ENCODE data around the gene HBG1. TPM values are rescaled to one million over a fixed set of nuclear protein-coding genes. Genes with fewer than 3 reads are reported as not detected.
"Not testable (repeated sequence)": the region's sequence is repeated elsewhere in the genome, so short reads cannot be mapped to it uniquely, and the experiment has no call there.

The HBG1 gene
- total RNA-seq, 2 experiments from 2014 or later = not detected

- DNase-seq (no peak), ATAC-seq (no peak)
- H3K4me1 Mint-ChIP-seq (ENCODE audit: low read depth) = no peaks in the 10 kb centered on the region
- H3K36me3 Mint-ChIP-seq (ENCODE audit: low read depth) = no peaks in the 10 kb centered on the region
- H3K27me3 Mint-ChIP-seq (ENCODE audit: low read depth) = no peaks in the 10 kb centered on the region
- ChIA-PET CTCF (no interaction called here), POLR2A (no interaction called here)
- H3K9me3 Mint-ChIP-seq (ENCODE audit: insufficient read depth) = no peaks in the 10 kb centered on the region
- no peak overlapping the region for H3K27ac Mint-ChIP-seq
- no peak overlapping the region for H3K4me3 Mint-ChIP-seq
Measured at GRCh38 chr11:5274395-5274794, 24.7 kb upstream of the HBG1 start.

GRCh38 chr11:5272395-5273017 lies 22.8 kb upstream of the HBG1 start:
- CTCF ChIA-PET = no interaction called here
- Mint-ChIP-seq H3K27ac (no peak overlapping the region), H3K4me1 (ENCODE audit: low read depth) (no peaks in the 10 kb centered on the region), H3K36me3 (ENCODE audit: low read depth) (no peaks in the 10 kb centered on the region), H3K27me3 (ENCODE audit: low read depth) (no peaks in the 10 kb centered on the region), H3K4me3 (no peak overlapping the region), H3K9me3 (ENCODE audit: insufficient read depth) (no peaks in the 10 kb centered on the region)
- POLR2A ChIA-PET = no interaction called here
- DNase-seq (no peak), ATAC-seq (no peak)

- DNase-seq = no peak
- Mint-ChIP-seq H3K4me3 (no peak within 1 kb of the TSS), H3K36me3 (ENCODE audit: low read depth) (no peaks in the 10 kb centered on the region), H3K27ac (no peak within 1 kb of the TSS), H3K9me3 (ENCODE audit: insufficient read depth) (no peaks in the 10 kb centered on the region), H3K4me1 (ENCODE audit: low read depth) (no peaks in the 10 kb centered on the region), H3K27me3 (ENCODE audit: low read depth) (peaks cover 2% of the 10 kb centered on the region)
- ChIA-PET POLR2A (no interaction called here), CTCF (no interaction called here)
- ATAC-seq = no peak
Measured at GRCh38 chr11:5269715-5270147, 20.1 kb upstream of the HBG1 start, which contains the start of gene HBE1. HBE1 (minus strand) TSS chr11:5269945; CDS start chr11:5269890, 55 bp downstream.

DNA sequence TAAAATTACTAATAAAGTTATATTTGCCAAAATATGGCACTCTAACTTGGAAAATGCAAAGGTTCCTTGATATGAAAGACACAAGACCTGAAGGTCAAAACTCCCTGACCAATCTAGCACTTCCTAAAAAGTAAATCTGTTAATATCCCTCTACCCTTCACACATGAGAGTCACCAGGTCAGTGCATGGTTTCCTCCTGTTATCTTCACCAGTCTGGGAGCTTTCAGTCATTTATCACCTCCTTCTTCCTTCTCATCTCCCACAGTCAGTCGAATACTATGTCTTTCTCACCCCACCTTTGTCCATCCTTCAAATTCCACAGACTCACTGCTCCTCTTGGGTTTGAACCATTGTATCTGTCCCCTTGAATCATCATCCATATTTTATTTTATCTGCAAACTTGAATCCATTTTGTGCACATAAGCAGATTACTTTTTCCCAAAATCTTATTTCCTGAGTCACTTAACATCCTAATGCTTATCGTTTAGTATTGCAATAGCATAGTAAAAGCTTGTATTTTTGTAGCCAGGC lies 17.4 kb upstream of the HBG1 start:
- ChIA-PET CTCF (no interaction called here), POLR2A (no interaction called here)
- Mint-ChIP-seq H3K9me3 (ENCODE audit: insufficient read depth) (no peaks in the 10 kb centered on the region), H3K4me3 (no peak overlapping the region), H3K4me1 (ENCODE audit: low read depth) (no peaks in the 10 kb centered on the region), H3K27ac (no peak overlapping the region), H3K27me3 (ENCODE audit: low read depth) (peaks cover 2% of the 10 kb centered on the region), H3K36me3 (ENCODE audit: low read depth) (no peaks in the 10 kb centered on the region)
- ATAC-seq (no peak), DNase-seq (no peak)

DNA sequence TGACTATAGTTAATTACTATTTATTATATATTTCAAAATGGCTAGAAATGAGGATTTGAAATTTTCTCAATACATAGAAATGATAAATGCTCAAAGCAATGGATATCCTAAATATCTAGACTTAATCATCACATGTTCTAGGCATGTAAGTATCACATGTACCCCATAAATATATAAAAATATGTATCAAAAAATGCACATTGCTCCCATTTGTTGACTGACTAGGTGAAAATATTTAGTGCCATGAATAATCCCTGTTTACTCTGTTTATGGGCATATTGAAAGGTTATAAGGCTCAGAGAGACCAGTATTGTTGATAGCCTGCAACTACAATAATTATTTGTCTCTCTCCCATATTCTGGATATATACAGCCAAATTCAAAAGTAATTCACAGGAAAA lies 17.0 kb upstream of the HBG1 start:
- H3K4me1 Mint-ChIP-seq (ENCODE audit: low read depth) = no peaks in the 10 kb centered on the region
- POLR2A ChIA-PET = no interaction called here

GRCh38 chr11:5265832-5266231 lies 16.2 kb upstream of the HBG1 start:
- ATAC-seq = no peak
- DNase-seq = no peak
- ChIA-PET CTCF (no interaction called here), POLR2A (no interaction called here)
- no peaks in the 10 kb centered on the region for H3K36me3 Mint-ChIP-seq (ENCODE audit: low read depth)
- peaks cover 2% of the 10 kb centered on the region for H3K27me3 Mint-ChIP-seq (ENCODE audit: low read depth)
- H3K27ac Mint-ChIP-seq = no peak overlapping the region
- H3K4me3 Mint-ChIP-seq = no peak overlapping the region
- no peaks in the 10 kb centered on the region for H3K9me3 Mint-ChIP-seq (ENCODE audit: insufficient read depth)
- H3K4me1 Mint-ChIP-seq (ENCODE audit: low read depth) = no peaks in the 10 kb centered on the region

More for the DNA sequence above, 17.0 kb upstream of the HBG1 start:
- no peak overlapping the region for H3K27ac Mint-ChIP-seq
- H3K9me3 Mint-ChIP-seq (ENCODE audit: insufficient read depth) = no peaks in the 10 kb centered on the region
- H3K36me3 Mint-ChIP-seq (ENCODE audit: low read depth) = no peaks in the 10 kb centered on the region
- peaks cover 2% of the 10 kb centered on the region for H3K27me3 Mint-ChIP-seq (ENCODE audit: low read depth)
- no peak overlapping the region for H3K4me3 Mint-ChIP-seq
- CTCF ChIA-PET = no interaction called here
- ATAC-seq (no peak), DNase-seq (no peak)

GRCh38 chr11:5258543-5259262 lies 9.0 kb upstream of the HBG1 start:
- CTCF ChIA-PET = no interaction called here
- Mint-ChIP-seq H3K36me3 (ENCODE audit: low read depth) (no peaks in the 10 kb centered on the region), H3K9me3 (ENCODE audit: insufficient read depth) (no peaks in the 10 kb centered on the region), H3K27me3 (ENCODE audit: low read depth) (no peaks in the 10 kb centered on the region), H3K4me3 (no peak overlapping the region), H3K4me1 (ENCODE audit: low read depth) (no peaks in the 10 kb centered on the region), H3K27ac (no peak overlapping the region)
- DNase-seq = no peak
- POLR2A ChIA-PET = no interaction called here
- ATAC-seq = no peak

GRCh38 chr11:5257296-5257695 lies 7.6 kb upstream of the HBG1 start:
- Mint-ChIP-seq H3K4me1 (ENCODE audit: low read depth) (no peaks in the 10 kb centered on the region), H3K9me3 (ENCODE audit: insufficient read depth) (no peaks in the 10 kb centered on the region), H3K36me3 (ENCODE audit: low read depth) (no peaks in the 10 kb centered on the region), H3K27me3 (ENCODE audit: low read depth) (no peaks in the 10 kb centered on the region), H3K27ac (no peak overlapping the region), H3K4me3 (no peak overlapping the region)
- POLR2A ChIA-PET = no interaction called here
- ATAC-seq = no peak
- DNase-seq = no peak
- CTCF ChIA-PET = no interaction called here

DNA sequence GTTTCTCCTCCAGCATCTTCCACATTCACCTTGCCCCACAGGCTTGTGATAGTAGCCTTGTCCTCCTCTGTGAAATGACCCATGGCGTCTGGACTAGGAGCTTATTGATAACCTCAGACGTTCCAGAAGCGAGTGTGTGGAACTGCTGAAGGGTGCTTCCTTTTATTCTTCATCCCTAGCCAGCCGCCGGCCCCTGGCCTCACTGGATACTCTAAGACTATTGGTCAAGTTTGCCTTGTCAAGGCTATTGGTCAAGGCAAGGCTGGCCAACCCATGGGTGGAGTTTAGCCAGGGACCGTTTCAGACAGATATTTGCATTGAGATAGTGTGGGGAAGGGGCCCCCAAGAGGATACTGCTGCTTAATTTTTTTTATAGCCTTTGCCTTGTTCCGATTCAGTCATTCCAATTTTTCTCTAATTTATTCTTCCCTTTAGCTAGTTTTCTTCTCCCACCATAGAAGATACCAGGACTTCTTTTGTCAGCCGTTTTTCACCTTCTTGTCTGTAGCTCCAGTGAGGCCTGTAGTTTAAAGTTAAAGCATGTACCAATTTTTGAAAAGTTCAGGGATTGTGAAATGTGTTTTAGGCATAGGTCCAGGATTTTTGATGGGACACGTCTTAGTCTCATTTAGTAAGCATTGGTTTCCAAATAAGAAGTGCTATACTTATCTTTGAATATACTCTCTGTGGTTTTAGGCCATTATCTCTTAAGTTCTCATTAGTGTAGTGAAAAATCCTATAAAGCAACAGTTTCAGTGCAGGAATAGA lies 5.2 kb upstream of the HBG1 start, which contains the start of gene HBG2:
Gene HBG2 (minus strand): TSS at position 136 of the 768 bp plus-strand sequence. CDS start 53 bp downstream, at position 83.
- H3K4me3 Mint-ChIP-seq; POLR2A ChIA-PET; ATAC-seq; H3K27me3 Mint-ChIP-seq (ENCODE audit: low read depth); H3K27ac Mint-ChIP-seq; CTCF ChIA-PET; H3K9me3 Mint-ChIP-seq (ENCODE audit: insufficient read depth); DNase-seq; H3K36me3 Mint-ChIP-seq (ENCODE audit: low read depth); H3K4me1 Mint-ChIP-seq (ENCODE audit: low read depth): not testable (repeated sequence)

DNA sequence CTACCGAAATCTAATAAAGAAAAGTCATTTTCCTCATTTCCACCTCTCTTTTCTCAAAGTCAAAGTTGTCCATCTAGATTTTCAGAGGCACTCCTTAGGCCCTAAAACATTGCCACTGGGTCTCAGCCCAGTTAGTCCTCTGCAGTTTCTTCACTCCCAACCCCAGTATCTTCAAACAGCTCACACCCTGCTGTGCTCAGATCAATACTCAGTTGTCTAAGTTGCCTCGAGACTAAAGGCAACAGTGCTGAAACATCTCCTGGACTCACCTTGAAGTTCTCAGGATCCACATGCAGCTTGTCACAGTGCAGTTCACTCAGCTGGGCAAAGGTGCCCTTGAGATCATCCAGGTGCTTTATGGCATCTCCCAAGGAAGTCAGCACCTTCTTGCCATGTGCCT lies 4.4 kb upstream of the HBG1 start:
- H3K4me3 Mint-ChIP-seq; H3K36me3 Mint-ChIP-seq (ENCODE audit: low read depth); H3K9me3 Mint-ChIP-seq (ENCODE audit: insufficient read depth); H3K4me1 Mint-ChIP-seq (ENCODE audit: low read depth); H3K27ac Mint-ChIP-seq; POLR2A ChIA-PET; H3K27me3 Mint-ChIP-seq (ENCODE audit: low read depth); DNase-seq; CTCF ChIA-PET; ATAC-seq: not testable (repeated sequence)

DNA sequence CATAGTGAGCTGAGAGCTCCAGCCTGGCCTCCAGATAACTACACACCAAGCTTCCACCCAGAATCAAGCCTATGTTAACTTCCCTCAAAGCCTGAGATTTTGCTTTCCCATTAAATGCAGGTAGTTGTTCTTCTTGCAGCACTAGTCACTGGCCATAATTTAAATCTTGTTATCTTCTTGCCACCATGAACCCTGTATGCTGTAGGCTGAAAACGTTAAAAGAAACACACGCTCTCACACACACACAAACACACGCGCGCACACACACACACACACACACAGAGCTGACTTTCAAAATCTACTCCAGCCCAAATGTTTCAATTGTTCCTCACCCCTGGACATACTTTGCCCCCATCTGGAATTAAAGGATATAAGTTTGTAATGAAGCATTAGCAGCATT lies 3.8 kb upstream of the HBG1 start:
- ATAC-seq; DNase-seq; CTCF ChIA-PET; H3K4me3 Mint-ChIP-seq; H3K9me3 Mint-ChIP-seq (ENCODE audit: insufficient read depth); H3K4me1 Mint-ChIP-seq (ENCODE audit: low read depth); H3K36me3 Mint-ChIP-seq (ENCODE audit: low read depth); POLR2A ChIA-PET; H3K27me3 Mint-ChIP-seq (ENCODE audit: low read depth); H3K27ac Mint-ChIP-seq: not testable (repeated sequence)

- no peak for ATAC-seq
- no peak overlapping the region for H3K4me3 Mint-ChIP-seq
- no peaks in the 10 kb centered on the region for H3K4me1 Mint-ChIP-seq (ENCODE audit: low read depth)
Measured at GRCh38 chr11:5252919-5253265, 3.2 kb upstream of the HBG1 start.

More at GRCh38 chr11:5252919-5253265, 3.2 kb upstream of the HBG1 start:
- ChIA-PET POLR2A (no interaction called here), CTCF (no interaction called here)
- Mint-ChIP-seq H3K27ac (no peak overlapping the region), H3K9me3 (ENCODE audit: insufficient read depth) (no peaks in the 10 kb centered on the region), H3K27me3 (ENCODE audit: low read depth) (no peaks in the 10 kb centered on the region), H3K36me3 (ENCODE audit: low read depth) (no peaks in the 10 kb centered on the region)
- no peak for DNase-seq

Data from activated CD8-positive, alpha-beta T cell treated with anti-CD3 and anti-CD28 coated beads, Interleukin-2, amount 10 ng/mL, durations not matched to agents 7 days and 5 days (primary cell).